AG04449 (cell line): ENCODE measurements around the gene SRBD1.

Experiments
- CTCF ChIA-PET: fragments of 350-600 bp; formaldehyde crosslinking; extraction: SDS; loops from one replicate; lab custom pipeline; 2021; ENCODE audit warnings: antibody characterized with exemption; lab: Yijun Ruan, JAX
- POLR2A ChIA-PET: fragments of 400-600, 350-600 bp; formaldehyde crosslinking; extraction: SDS; loops from one replicate; lab custom pipeline; 2020; ENCODE audit warnings: antibody characterized with exemption, inconsistent platforms; lab: Yijun Ruan, JAX
- DNase-seq: peaks from one replicate; pipeline ENCODE4 v3.0.0-alpha.2; 2010; ENCODE audit warnings: low read depth, low spot score
- H3K4me3 ChIP-seq: 2 replicates; pipeline ENCODE4 v1.5.1; 2011; ENCODE audit warnings: low read depth, mild to moderate bottlenecking, control low read depth, low read length
- TF ChIP-seq, protein P1 (sequence below): IDR thresholded peaks from one replicate; pipeline ENCODE4 v1.5.1; 2011; ENCODE audit warnings: mild to moderate bottlenecking, moderate library complexity, low read length, control low read depth, inconsistent platforms; ENCODE audit not compliant: insufficient read depth; ENCODE audit errors: missing control alignments

SRBD1 gene

DNA sequence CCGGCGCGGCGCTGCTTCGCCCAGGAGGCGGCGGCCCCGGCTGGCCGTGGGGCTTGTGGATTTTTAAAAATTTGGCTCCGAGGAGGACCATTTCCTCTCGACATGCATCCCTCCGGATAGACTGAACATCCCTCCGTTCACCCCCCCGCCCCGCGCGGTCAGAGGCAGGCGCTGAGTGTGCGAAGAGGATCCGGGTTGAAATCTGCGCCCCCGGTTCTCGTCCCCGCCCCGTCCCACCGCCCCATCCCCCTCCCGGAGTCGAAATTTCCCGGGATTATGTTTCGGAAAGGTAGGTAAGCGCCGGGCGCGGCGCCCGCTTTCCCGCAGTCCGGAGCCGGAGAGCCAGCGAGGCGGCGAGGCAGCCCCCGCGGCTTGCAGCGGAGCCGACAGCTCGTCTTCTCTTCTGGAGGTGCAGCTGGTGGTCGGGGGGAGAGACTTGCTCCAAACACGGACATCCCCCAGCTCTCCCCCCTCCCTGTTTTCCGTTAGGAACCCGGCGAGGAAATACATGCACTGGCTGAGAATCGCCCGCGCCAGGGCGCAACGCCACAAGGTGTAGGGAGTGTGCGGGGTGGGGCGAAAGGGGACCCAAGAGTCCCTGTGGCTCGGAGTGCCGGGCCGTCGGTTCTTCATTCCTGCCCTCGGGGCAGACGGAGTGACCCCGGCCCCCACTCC lies 40.5 kb upstream of the SRBD1 start, which contains the start of gene PRKCE:
PRKCE (plus strand) TSS at position 261 of the 675 bp plus-strand sequence.
- peak within 1 kb of the TSS; percentile 80 for H3K4me3 ChIP-seq
- CTCF ChIA-PET, result interaction anchor here (1.3 to 5.9 kb wide), 4 partner anchors 10 to 286 kb away, joined by 3 to 53 read pairs (median 29); no protein-coding TSS in a partner anchor
- POLR2A ChIA-PET, result interaction anchor here (1.0 to 1.5 kb wide), 2 partner anchors 105 to 341 kb away, joined by 3 to 4 read pairs; no protein-coding TSS in a partner anchor
- TF ChIP-seq, protein P1, sequence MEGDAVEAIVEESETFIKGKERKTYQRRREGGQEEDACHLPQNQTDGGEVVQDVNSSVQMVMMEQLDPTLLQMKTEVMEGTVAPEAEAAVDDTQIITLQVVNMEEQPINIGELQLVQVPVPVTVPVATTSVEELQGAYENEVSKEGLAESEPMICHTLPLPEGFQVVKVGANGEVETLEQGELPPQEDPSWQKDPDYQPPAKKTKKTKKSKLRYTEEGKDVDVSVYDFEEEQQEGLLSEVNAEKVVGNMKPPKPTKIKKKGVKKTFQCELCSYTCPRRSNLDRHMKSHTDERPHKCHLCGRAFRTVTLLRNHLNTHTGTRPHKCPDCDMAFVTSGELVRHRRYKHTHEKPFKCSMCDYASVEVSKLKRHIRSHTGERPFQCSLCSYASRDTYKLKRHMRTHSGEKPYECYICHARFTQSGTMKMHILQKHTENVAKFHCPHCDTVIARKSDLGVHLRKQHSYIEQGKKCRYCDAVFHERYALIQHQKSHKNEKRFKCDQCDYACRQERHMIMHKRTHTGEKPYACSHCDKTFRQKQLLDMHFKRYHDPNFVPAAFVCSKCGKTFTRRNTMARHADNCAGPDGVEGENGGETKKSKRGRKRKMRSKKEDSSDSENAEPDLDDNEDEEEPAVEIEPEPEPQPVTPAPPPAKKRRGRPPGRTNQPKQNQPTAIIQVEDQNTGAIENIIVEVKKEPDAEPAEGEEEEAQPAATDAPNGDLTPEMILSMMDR, result no peak
- no peak for DNase-seq

GRCh38 chr2:45650851-45651414 lies 39.9 kb upstream of the SRBD1 start:
- peak; percentile 92 for DNase-seq
- TF ChIP-seq, protein P1, result peak; percentile 56
- ChIA-PET POLR2A (interaction anchor here (1.0 to 1.6 kb wide), 3 partner anchors 105 to 342 kb away, joined by 3 to 7 read pairs (median 4); no protein-coding TSS in a partner anchor), CTCF (interaction anchor here (1.0 to 5.9 kb wide), 15 partner anchors 11 to 342 kb away, joined by 3 to 53 read pairs (median 3); no protein-coding TSS in a partner anchor)
- peak overlapping the region; percentile 80 for H3K4me3 ChIP-seq

DNA sequence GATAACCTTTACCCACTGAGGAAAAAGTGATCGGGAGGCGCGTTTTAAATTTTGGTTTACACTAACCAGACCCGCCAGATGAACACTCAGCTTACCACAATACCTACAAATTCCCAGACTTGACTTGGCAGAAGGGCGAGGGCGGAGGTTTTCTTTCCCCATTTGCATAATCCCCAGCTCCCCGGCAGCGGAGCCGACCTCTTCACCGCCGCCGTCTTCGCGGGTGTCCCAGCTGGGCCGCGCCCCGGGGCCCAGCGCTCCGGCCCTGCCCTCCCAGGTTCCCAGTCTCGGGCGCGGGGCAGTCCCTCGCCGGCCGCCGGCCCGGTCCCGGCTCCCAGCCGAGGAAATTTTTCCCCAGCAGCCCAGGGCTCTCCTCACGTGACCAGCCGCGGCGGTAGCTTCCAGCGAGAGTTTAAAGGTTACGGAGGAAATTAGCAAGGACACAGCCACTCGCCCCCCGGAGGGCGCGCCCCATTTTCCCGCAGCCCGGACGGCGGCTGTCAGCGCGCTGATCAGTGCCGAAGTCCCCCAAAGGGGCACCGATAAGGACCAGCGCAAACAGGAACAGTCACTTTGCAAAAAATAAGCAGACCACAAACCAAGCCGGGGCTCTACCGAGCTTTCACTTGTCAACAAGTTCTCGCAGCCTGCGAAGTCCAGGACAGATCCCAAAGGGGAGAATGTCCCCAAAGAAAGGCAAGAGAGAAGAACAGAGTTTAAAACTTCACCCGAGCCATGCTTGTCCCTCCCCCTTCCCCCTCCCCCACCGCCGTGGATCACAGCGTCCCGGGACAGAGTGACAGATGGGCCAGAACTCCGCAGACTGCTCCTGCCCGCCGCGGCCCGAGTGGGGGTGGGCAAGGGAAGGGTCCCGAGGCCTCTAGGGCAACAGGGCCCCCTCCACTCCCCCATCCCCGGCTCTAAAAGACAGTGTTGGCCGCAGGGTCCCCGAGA lies 39.1 kb upstream of the SRBD1 start:
- DNase-seq, result no peak
- TF ChIP-seq, protein P1, result no peak
- H3K4me3 ChIP-seq, result peak overlapping the region; percentile 80
- ChIA-PET CTCF (interaction anchor here (0.6 to 5.9 kb wide), 18 partner anchors 9 to 343 kb away, joined by 3 to 53 read pairs (median 3); no protein-coding TSS in a partner anchor), POLR2A (interaction anchor here (0.7 to 1.6 kb wide), 3 partner anchors 106 to 342 kb away, joined by 3 to 7 read pairs (median 3); no protein-coding TSS in a partner anchor)

- POLR2A ChIA-PET, result interaction anchor here (0.7 to 1.6 kb wide), 2 partner anchors 106 to 287 kb away, joined by 3 to 7 read pairs; no protein-coding TSS in a partner anchor
- no peak for DNase-seq
- CTCF ChIA-PET, result interaction anchor here (1.0 to 5.9 kb wide), 14 partner anchors 12 to 343 kb away, joined by 3 to 53 read pairs (median 3); no protein-coding TSS in a partner anchor
Measured at GRCh38 chr2:45649462-45649857, 38.4 kb upstream of the SRBD1 start.

DNA sequence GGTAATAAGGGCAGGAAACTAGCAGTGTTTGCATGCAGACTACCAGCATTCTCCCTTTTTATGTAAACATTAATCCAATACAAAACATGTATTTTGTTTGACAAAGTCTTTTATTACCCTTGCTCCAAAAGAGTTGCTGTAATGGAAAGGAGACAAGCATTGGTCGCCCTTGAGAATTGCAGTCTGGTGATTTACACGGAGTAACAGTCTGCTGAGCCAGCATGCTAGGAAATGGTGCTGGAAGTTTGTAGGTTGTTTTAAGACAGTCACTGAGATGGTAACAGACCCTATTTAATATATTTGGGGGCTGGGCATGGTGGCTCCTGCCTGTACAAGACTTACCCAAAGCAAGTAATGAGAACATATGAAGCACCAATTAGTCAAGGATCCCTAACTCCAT lies 37.6 kb upstream of the SRBD1 start:
- no peak overlapping the region for H3K4me3 ChIP-seq
- TF ChIP-seq, protein P1, result no peak
- no peak for DNase-seq
- ChIA-PET POLR2A (no interaction called here), CTCF (interaction anchor here (5.2 to 5.9 kb wide), 2 partner anchors 131 to 288 kb away, joined by 53 to 72 read pairs; no protein-coding TSS in a partner anchor)

More at GRCh38 chr2:45649462-45649857, 38.4 kb upstream of the SRBD1 start:
- TF ChIP-seq, protein P1, result no peak
- H3K4me3 ChIP-seq, result peak overlapping the region; percentile 80
